ENCODE data around the gene SIVA1.

SIVA1 gene, protein sequence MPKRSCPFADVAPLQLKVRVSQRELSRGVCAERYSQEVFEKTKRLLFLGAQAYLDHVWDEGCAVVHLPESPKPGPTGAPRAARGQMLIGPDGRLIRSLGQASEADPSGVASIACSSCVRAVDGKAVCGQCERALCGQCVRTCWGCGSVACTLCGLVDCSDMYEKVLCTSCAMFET

GRCh38 chr14:104752735-104753527 is at the start of gene SIVA1:
Gene SIVA1, plus strand, starts transcription at chr14:104753147. Its CDS starts 55 bp downstream, at chr14:104753202.
- peak; percentile 99 for DNase-seq (ENCODE audit: low read depth in 2 of 2)

- DNase-seq (ENCODE audit: low read depth in 2 of 2), result no peak
Observed at GRCh38 chr14:104703269-104703668, 49.7 kb upstream of the SIVA1 start.

DNA sequence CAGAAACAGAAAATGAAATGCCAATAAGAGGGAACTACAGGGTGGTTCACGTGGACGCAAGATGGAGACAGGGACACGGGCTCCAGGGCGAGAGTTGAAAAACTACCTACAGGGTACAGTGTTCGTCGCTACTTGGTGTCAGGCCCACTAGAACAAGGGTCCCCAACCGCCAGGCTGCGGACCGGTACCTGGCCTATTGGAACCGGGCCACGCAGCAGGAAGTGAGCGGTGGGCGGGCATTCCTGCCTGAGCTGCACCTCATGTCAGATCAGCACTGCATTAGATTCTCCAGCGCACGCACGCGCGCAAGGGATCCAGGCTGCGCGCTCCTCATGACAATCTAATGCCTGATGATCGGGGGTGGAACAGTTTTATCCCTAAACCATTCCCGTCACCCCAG is 48.7 kb upstream of the SIVA1 start:
- no peak for DNase-seq (ENCODE audit: low read depth in 2 of 2)

DNA sequence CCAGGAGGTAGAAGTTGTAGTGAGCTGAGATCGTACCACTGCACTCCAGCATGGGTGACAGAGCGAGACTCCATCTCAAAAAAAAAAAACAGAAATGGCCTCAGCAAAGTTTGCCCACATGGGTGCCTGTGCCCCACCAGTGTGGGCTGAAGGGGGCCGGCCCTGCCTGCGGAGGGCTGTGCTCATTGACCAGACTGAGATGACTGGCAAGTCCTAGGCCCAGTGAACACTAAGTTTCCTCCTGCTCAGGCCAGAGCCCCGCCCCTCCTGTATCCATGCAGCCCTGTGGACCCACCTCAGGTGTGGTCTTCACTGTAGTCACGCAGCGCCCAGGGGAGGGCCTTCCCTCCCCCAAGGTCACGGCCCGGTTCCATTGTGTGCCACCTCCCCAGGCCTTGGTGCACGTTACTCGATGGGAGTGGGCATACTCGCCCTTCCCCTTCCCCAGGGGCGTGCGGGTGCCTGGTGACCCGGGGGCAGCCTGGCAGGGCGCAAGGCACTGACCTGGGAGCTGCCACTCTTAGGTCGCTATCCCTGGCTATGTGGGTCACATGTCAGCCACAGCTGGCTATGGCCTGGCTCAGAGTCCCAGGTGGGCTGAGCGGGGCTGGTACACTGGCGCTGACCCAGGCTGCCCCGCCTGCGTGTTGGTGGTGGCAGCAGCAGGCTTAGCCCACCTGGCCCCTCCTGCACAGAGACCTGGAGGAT is 47.5 kb upstream of the SIVA1 start:
- no peak for DNase-seq (ENCODE audit: low read depth in 2 of 2)

GRCh38 chr14:104706733-104707607 is 46.0 kb upstream of the SIVA1 start:
- DNase-seq (ENCODE audit: low read depth in 2 of 2), result no peak

- DNase-seq (ENCODE audit: low read depth in 2 of 2), result no peak
Observed at GRCh38 chr14:104707608-104708595, 45.0 kb upstream of the SIVA1 start.

DNA sequence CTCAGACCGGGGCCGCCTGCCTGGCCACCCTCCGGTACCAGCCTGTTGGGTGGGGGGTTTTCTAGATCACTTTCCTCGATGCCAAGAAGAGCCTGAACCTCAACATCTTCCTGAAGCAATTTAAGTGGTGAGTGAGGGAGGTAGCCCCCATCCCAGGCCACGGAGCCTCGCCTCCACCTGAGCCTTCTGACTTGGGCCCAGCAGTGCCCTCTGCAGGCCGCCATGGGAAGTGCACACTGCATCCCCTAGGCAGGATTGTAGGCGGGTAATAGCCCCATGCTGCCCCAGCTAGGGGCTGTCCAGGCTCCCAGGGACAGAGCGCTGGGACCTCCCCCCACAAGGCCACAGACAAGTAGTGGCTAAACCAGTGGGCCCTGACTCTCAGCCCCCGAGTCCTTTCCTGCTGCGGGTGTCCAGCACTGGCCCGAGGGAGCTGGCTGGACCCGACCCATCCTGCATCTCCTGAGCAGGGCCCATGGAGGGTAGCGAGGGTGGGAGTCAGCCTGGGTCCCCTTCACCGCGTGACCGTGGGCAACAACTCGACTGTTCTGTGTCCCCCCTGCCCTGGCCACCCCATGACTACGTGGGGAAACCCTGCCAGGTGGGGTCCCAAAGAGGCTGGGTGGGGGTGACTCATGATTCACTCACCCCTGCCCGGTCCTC is 44.2 kb upstream of the SIVA1 start:
- DNase-seq (ENCODE audit: low read depth in 2 of 2), result peak; percentile 48 to 50

DNA sequence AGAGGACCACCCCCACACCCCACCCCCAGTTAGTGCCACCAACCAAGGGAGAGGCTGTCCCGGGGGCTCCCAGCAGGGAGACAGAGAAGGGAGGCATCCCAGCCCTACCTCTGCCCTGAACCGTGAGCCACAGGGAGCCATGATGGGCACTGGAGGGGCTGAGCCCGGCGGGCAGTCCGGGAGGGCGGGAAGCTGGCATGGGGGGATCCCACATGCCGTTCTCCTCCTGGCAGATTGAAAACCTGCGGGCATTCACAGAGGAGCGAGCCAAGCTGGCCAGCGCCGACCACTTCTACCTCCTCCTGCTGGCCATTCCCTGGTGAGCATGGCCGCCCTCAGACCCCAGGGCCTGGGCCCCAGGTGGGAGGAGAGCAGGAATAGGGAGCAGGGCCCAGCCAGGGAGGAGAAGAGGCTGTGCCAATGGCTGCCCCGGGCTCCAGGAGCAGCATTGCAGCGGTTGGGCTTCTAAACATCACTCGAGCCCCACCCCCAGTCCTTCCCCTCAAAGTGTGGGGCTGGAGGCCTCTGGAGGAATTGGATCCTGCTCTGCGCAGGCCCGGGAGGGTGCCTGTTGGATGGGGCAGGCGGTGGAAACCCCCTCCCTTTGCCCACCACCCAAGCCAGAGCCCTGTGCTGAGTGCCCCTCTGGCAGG is 43.4 kb upstream of the SIVA1 start:
- no peak for DNase-seq (ENCODE audit: low read depth in 2 of 2)

- no peak for DNase-seq (ENCODE audit: low read depth in 2 of 2)
Observed at GRCh38 chr14:104710071-104710735, 42.7 kb upstream of the SIVA1 start.

GRCh38 chr14:104712881-104713734 is 39.8 kb upstream of the SIVA1 start:
- no peak for DNase-seq (ENCODE audit: low read depth in 2 of 2)

GRCh38 chr14:104714066-104714465 is 38.9 kb upstream of the SIVA1 start:
- no peak for DNase-seq (ENCODE audit: low read depth in 2 of 2)

DNA sequence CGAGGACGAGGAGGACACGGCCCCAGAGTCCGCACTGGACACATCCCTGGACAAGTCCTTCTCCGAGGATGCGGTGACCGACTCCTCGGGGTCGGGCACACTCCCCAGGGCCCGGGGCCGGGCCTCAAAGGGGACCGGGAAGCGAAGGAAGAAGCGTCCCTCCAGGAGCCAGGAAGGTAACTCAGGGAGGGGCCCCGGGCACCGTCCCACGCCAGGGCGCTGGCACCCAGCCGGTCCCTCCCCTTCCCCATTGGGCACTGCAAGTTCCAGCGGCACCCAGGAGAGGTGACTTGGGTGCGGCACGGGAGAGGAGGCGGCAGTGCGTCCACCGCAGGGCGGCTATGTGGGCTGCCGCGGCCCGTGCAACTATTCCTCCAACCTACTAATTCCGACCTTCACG is 38.3 kb upstream of the SIVA1 start:
- no peak for DNase-seq (ENCODE audit: low read depth in 2 of 2)

DNA sequence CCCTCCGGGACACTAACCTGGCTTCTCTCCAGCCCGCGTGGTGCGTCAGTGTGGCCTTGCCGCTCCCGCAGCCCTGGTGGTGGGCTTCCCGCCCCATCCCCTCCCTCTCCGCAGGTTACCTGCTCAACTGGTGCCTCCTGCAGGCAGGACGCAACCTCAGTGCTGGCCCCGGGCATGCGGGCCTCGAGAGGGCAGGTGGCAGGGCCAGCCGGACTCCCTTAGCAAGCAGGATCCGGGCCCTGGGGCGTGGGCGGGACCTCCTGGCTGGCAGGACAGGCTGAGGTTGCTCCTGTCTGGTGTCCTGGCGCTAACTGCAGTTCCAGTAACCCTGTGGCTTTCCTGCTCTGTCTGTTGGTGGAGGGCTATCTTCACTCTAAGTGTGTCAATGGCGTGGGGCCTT is 37.5 kb upstream of the SIVA1 start:
- no peak for DNase-seq (ENCODE audit: low read depth in 2 of 2)

DNA sequence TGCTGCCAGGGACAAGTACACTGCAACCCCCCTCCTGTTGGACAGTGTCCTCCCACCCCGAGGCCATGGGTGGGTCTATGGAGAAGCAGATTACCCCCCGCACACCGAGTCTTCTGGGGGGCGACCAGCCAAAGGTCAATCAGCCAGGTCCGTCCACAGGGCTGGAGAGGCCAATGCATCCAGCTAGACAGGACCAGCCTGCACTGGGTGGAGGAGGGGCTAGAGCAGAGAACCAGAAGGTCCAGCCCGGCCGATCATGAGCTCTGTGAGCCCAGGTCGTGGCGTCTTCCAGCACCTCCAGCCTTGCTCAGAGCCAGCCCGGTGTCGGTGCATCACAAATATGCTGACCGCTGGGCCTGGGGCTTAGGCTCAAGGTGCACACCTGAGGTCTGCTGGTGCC is 37.1 kb upstream of the SIVA1 start:
- DNase-seq (ENCODE audit: low read depth in 2 of 2), result no peak

DNA sequence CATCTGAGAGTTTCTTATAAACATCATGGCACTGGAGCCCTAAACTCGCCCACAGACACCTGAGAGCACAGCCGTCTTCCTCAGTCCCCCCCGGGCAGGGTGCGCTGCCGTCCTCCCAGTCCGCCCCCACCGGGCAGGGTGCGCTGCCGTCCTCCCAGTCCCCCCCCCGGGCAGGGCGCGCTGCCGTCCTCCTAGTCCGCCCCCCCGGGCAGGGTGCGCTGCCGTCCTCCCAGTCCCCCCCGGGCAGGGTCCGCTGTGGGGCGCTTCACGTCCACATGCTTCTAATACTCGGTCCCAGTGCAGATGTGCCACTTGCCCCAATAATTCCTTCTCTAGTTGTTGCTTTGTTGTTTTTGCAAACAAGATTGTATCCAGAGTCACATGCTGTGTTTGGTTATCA is 35.8 kb upstream of the SIVA1 start:
- no peak for DNase-seq (ENCODE audit: low read depth in 2 of 2)

DNA sequence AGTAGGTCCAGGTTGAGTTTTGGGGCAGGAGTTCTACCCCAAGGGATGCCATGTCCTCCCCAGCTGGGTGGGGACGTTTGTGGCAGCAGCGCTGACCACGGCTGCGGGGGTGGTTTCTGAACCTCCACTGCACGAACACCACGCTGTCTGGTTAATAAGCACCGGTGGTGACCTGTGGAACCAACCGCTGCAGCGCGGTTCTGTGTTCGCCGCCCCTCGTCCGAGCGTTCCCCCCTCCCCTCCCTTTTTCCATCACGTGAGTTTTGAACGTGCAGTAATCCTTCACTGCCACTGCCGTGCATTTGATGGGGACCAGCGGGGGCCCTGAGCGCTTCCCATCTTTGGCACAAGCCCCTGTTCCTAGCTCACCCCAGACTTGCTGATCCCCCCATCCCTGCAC is 35.3 kb upstream of the SIVA1 start:
- DNase-seq (ENCODE audit: low read depth in 2 of 2), result no peak

- DNase-seq (ENCODE audit: low read depth in 2 of 2), result no peak
Observed at GRCh38 chr14:104718147-104718546, 34.8 kb upstream of the SIVA1 start.

GRCh38 chr14:104718871-104719270 is 34.1 kb upstream of the SIVA1 start:
- no peak for DNase-seq (ENCODE audit: low read depth in 2 of 2)
